Calu3 (cell line): ENCODE results near the gene MARCHF10. TPM values are rescaled to one million over a fixed set of nuclear protein-coding genes. Genes with fewer than 3 reads are reported as not detected.

Experiments used
- BruUV-seq: library from RNA; stranded (reverse); fragments of 400-500 nt; replicated peaks from 2 replicates; lab custom pipeline; 2021; lab: Mats Ljungman, UMichigan
- CTCF ChIA-PET: fragments of 300-600 bp; sonication (Branson Sonifier 250); formaldehyde crosslinking; loops from one replicate; lab custom pipeline; 2022; ENCODE audit warnings: antibody characterized with exemption; lab: Charles Lee
- DNase-seq: peaks from one replicate; pipeline ENCODE4 v3.0.0; 2022
- H3K27ac Mint-ChIP-seq: one replicate; pipeline ENCODE4 v1.8.0; 2022; ENCODE audit warnings: mixed read lengths; ENCODE audit not compliant: unreplicated experiment
- H3K27me3 Mint-ChIP-seq: one replicate; pipeline ENCODE4 v1.8.0; 2022; ENCODE audit warnings: mixed read lengths; ENCODE audit not compliant: unreplicated experiment
- H3K36me3 Mint-ChIP-seq: one replicate; pipeline ENCODE4 v1.8.0; 2022; ENCODE audit warnings: mild to moderate bottlenecking, moderate library complexity, mixed read lengths; ENCODE audit not compliant: insufficient read depth, unreplicated experiment
- H3K4me1 Mint-ChIP-seq: one replicate; pipeline ENCODE4 v1.8.0; 2022; ENCODE audit warnings: mild to moderate bottlenecking, low read depth, mixed read lengths; ENCODE audit not compliant: unreplicated experiment
- H3K4me3 Mint-ChIP-seq: one replicate; pipeline ENCODE4 v1.8.0; 2022; ENCODE audit warnings: mild to moderate bottlenecking, low read depth, moderate library complexity, mixed read lengths; ENCODE audit not compliant: unreplicated experiment
- H3K9me3 Mint-ChIP-seq: one replicate; pipeline ENCODE4 v1.8.0; 2022; ENCODE audit warnings: low read depth, mixed read lengths; ENCODE audit not compliant: unreplicated experiment
- CTCF ChIP-seq: fragments of 200-600 bp; IDR thresholded peaks from one replicate; pipeline ENCODE4 v1.8.0; 2022; ENCODE audit warnings: antibody characterized with exemption; ENCODE audit not compliant: unreplicated experiment
- intact Hi-C: fragments of 100-400 bp; cut with micrococcal nuclease; formaldehyde crosslinking; loops from one replicate; pipeline ENCODE4 v1.10.0; 2022; ENCODE audit not compliant: unreplicated experiment
- total RNA-seq: library from RNA; stranded (reverse); gene quantifications from 2 replicates; pipeline ENCODE4 v1.2.3, GENCODE V29; 2022

Gene MARCHF10
- total RNA-seq, 1 experiment from 2014 or later: not detected

- no peak overlapping the region for H3K4me3 Mint-ChIP-seq
- H3K9me3 Mint-ChIP-seq: no peaks in the 10 kb centered on the region
- no TSS peak for BruUV-seq
- CTCF ChIA-PET: interaction anchor here (0.6 kb wide), 1 partner anchor 1015 kb away, joined by 5 read pairs; no protein-coding TSS in a partner anchor
- peaks cover 14% of the 10 kb centered on the region for H3K27me3 Mint-ChIP-seq
- no peak for DNase-seq
- H3K4me1 Mint-ChIP-seq: peaks cover 17% of the 10 kb centered on the region
- intact Hi-C loops: no loop called here
- no peak overlapping the region for H3K27ac Mint-ChIP-seq
- no peak for TF ChIP-seq CTCF
- no peaks in the 10 kb centered on the region for H3K36me3 Mint-ChIP-seq
Measured at GRCh38 chr17:62722625-62723024, 85.5 kb downstream of the MARCHF10 start.

- peak; percentile 37 for TF ChIP-seq CTCF
- peak; percentile 18 for DNase-seq
- no peak overlapping the region for H3K4me3 Mint-ChIP-seq
- CTCF ChIA-PET: interaction anchor here (0.7 to 1.2 kb wide), 2 partner anchors 15 to 17 kb away, joined by 3 to 8 read pairs; no protein-coding TSS in a partner anchor
- intact Hi-C loops: no loop called here
- peak overlapping the region; percentile 50 for H3K27ac Mint-ChIP-seq
- H3K9me3 Mint-ChIP-seq: no peaks in the 10 kb centered on the region
- H3K4me1 Mint-ChIP-seq: peaks cover 7% of the 10 kb centered on the region
- H3K27me3 Mint-ChIP-seq: peaks cover 14% of the 10 kb centered on the region
- H3K36me3 Mint-ChIP-seq: no peaks in the 10 kb centered on the region
- BruUV-seq: no TSS peak
Measured at GRCh38 chr17:62720126-62720850, 87.8 kb downstream of the MARCHF10 start.

- BruUV-seq: no TSS peak
- no peak for TF ChIP-seq CTCF
- Mint-ChIP-seq H3K27me3 (peaks cover 14% of the 10 kb centered on the region), H3K9me3 (no peaks in the 10 kb centered on the region), H3K27ac (peak overlapping the region; percentile 50), H3K4me3 (no peak overlapping the region), H3K36me3 (no peaks in the 10 kb centered on the region), H3K4me1 (peaks cover 7% of the 10 kb centered on the region)
- DNase-seq: no peak
- CTCF ChIA-PET: interaction anchor here (1.2 kb wide), 1 partner anchor 17 kb away, joined by 3 read pairs; no protein-coding TSS in a partner anchor
- intact Hi-C loops: no loop called here
Measured at GRCh38 chr17:62719586-62719985, 88.5 kb downstream of the MARCHF10 start.

- Mint-ChIP-seq H3K4me1 (peaks cover 7% of the 10 kb centered on the region), H3K27ac (no peak overlapping the region), H3K9me3 (no peaks in the 10 kb centered on the region), H3K4me3 (no peak overlapping the region), H3K27me3 (peaks cover 14% of the 10 kb centered on the region), H3K36me3 (no peaks in the 10 kb centered on the region)
- intact Hi-C loops: no loop called here
- CTCF ChIA-PET: no interaction called here
- BruUV-seq: no TSS peak
- TF ChIP-seq CTCF: no peak
- no peak for DNase-seq
Measured at GRCh38 chr17:62718429-62718828, 89.7 kb downstream of the MARCHF10 start.
